Right lobe of liver (tissue), 4 donors: ENCODE data around the gene MS4A18.

Source experiments
- POLR2A ChIP-seq: fragments of 450-650 bp; IDR thresholded peaks from one replicate; pipeline ENCODE4 v1.6.1; 2017; ENCODE audit warnings: antibody characterized with exemption, mild to moderate bottlenecking
- TF ChIP-seq, protein P1 (sequence below), 4 donors: fragments of 200-600 bp in 3 of 4; fragments of 450-650 bp in 1 of 4; IDR thresholded peaks; one replicate each; pipeline versions ENCODE4 v1.5.1 to v1.8.0; 2016 to 2022; ENCODE audit warnings: antibody characterized with exemption in 4 of 4, mild to moderate bottlenecking in 2 of 4
- donor health status: DM: no; HTN: no; CAD: no.
- donor health status: DM: no; HTN: no; CAD: no.
- donor health status: DM: no; HTN: yes; CAD: no.

DNA sequence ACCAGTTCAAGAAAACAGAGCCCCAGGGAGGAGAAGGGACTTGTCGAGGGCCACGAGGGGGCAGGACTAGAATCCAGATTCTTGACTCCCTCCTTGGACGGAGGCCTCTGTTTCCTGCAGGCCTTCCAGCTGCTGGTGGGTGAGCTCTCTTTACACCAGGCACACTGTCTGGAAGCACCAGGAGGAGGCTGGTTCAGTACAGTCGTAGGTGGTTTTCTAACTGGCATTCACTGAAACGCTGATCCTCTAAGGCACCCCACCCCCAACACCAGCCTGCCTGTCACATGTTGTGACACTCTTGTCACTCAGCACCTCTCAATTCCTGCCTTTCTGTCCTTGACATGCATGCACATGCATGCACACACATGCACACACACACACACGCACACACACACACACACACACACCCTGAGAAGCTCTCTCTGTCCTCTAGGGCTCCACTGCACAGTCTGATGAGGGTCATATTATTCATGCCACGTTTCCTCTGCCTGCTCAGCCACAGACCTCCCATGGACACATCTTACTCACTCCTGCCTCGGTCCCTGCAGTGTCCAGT, 61.4 kb downstream of the MS4A18 start:
- TF ChIP-seq POLR2A = no peak
- TF ChIP-seq, protein P1, sequence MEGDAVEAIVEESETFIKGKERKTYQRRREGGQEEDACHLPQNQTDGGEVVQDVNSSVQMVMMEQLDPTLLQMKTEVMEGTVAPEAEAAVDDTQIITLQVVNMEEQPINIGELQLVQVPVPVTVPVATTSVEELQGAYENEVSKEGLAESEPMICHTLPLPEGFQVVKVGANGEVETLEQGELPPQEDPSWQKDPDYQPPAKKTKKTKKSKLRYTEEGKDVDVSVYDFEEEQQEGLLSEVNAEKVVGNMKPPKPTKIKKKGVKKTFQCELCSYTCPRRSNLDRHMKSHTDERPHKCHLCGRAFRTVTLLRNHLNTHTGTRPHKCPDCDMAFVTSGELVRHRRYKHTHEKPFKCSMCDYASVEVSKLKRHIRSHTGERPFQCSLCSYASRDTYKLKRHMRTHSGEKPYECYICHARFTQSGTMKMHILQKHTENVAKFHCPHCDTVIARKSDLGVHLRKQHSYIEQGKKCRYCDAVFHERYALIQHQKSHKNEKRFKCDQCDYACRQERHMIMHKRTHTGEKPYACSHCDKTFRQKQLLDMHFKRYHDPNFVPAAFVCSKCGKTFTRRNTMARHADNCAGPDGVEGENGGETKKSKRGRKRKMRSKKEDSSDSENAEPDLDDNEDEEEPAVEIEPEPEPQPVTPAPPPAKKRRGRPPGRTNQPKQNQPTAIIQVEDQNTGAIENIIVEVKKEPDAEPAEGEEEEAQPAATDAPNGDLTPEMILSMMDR (IDR thresholded peaks at IDR 0.05) = no peak
